WI38 (cell line): ENCODE results near the gene LOC128125822.
"Not testable (repeated sequence)": the region's sequence is repeated elsewhere in the genome, so short reads cannot be mapped to it uniquely, and the experiment has no call there.

ENCODE experiments used
- H3K4me3 ChIP-seq: 2 replicates; pipeline ENCODE4 v1.5.1; 2011; ENCODE audit warnings: low read depth, mild to moderate bottlenecking, control low read depth, low read length
- CTCF ChIP-seq: IDR thresholded peaks from 2 replicates; pipeline ENCODE4 v1.5.1; 2012; ENCODE audit warnings: low read depth, mild to moderate bottlenecking, control low read depth, low read length

LOC128125822 gene

GRCh38 chr6:63572044-63572746, at the start of gene LOC128125822, which contains the start of gene PTP4A1:
LOC128125822 (plus strand) TSS chr6:63572480.
PTP4A1 (plus strand) TSS chr6:63572480; CDS start chr6:63576881, 4,401 bp downstream.
- no peak for TF ChIP-seq CTCF
- peak within 1 kb of the TSS; percentile 83 for H3K4me3 ChIP-seq

GRCh38 chr6:63522911-63523287, 49.4 kb upstream of the LOC128125822 start:
- H3K4me3 ChIP-seq, result not testable (repeated sequence)

- no peak overlapping the region for H3K4me3 ChIP-seq
- no peak for TF ChIP-seq CTCF
Observed at GRCh38 chr6:63523630-63524029, 48.6 kb upstream of the LOC128125822 start.

GRCh38 chr6:63525186-63525878, 46.9 kb upstream of the LOC128125822 start:
- no peak for TF ChIP-seq CTCF

GRCh38 chr6:63526931-63527330, 45.3 kb upstream of the LOC128125822 start:
- TF ChIP-seq CTCF, result no peak
- H3K4me3 ChIP-seq, result no peak overlapping the region

More at GRCh38 chr6:63525186-63525878, 46.9 kb upstream of the LOC128125822 start:
- H3K4me3 ChIP-seq, result no peak overlapping the region

- no peak for TF ChIP-seq CTCF
- no peak overlapping the region for H3K4me3 ChIP-seq
Observed at GRCh38 chr6:63527658-63528514, 44.4 kb upstream of the LOC128125822 start.

- TF ChIP-seq CTCF, result no peak
- no peak overlapping the region for H3K4me3 ChIP-seq
Observed at GRCh38 chr6:63529498-63529897, 42.8 kb upstream of the LOC128125822 start.
